GM21576 (cell line): Measurements from ENCODE around the gene PTGER4.

Experiments
- ATAC-seq: cut with Tn5 transposase; IDR thresholded peaks from one replicate; pipeline ENCODE4 v1.9.1; 2021; ENCODE audit warnings: mild to moderate bottlenecking, moderate library complexity; ENCODE audit not compliant: unreplicated experiment

The PTGER4 gene

GRCh38 chr5:40669606-40670390, 9.9 kb upstream of the PTGER4 start:
- no peak for ATAC-seq

GRCh38 chr5:40672425-40672824, 7.3 kb upstream of the PTGER4 start:
- no peak for ATAC-seq

DNA sequence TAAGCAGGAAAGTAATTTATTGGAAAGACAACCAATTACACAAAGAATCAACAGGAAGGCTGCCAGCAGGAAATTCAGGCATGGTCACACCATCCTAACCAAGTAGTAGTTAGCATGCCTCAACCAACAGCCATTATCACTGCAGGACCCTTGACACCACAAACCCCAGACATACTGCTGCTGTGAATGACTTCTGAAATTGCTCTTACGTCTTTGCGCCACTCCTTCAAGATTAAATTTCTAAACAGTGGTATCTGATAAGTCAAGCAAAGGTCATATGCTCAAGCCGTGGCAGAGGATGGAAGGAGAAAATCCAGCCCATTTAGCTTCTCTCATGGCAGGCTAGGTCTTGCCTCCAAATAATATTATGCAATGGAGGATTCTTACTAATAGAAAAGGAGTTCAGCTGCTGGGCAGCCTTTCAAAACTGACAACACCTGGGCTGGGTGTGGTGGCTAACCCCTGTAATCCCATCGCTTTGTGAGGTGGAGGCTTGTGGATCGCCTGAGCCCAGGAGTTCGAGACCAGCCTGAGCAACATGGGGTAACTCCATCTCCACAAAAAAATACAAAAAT, 5.0 kb upstream of the PTGER4 start:
- ATAC-seq = no peak

DNA sequence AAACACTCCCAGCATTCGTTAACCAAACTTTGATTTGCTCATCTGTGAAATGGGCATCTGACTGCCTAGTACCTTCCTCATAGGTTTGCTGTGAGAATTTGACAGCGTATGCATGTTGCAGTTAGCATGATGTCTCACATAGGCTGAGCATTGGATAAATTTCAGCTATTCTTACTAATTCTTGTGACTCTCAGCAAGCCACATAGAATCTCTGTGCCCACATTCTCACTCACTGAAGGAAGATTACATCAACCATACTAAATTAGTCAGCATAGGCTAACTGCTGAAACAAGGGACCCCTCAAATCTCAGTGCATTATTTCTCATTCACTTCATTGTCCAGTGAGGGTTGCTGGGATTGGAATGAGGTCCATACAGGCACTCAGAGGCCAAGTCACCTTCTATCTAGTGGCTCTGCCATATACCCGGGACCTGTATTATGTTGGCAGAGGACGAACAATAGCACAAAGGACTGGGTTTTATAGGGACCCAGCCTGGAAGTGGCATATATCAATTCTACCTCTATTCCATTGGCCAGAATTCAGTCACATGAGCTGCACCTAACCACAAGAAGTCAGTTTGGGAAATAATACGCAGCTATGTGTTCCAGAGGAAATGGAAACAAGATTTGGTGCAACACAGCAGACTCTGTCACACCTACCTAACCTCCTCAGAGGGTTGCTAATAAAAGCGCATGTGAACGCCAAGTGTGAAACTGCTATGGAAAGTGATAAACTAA, 4.2 kb upstream of the PTGER4 start:
- ATAC-seq = no peak

DNA sequence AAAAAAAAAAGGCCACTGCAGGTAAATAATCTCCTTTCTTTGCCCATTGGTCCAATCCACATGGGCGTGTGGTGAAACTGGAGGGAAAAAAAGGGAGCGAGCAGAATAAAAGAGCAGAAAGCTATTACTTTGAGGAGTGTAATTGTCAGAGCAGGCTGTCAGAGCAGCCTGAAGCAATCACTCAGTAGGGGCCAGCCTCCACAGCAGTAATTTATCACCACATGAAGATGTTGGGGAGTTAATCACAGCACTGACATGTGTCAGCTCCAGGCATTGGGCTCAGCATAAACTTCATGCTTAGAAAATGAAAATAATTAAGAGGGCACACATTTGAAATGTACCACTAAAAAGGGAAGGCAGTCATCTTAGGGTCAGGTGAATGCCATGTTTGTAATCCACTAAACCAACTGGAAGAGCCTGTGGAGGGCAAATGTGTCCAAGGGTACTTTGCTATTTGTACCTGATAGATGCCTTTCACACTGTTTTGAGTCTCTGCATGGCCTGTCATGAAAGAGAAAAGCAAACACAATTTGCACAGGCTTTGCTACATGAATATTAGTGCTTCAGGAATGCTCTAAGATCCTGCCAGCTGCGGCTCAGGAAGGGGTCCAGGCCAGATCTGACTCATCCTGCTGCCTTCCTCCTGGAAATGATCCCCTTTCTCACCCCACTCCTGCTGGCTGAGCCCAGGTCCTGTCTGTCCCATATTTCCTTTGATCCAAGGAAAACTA, 2.9 kb upstream of the PTGER4 start:
- ATAC-seq = no peak

DNA sequence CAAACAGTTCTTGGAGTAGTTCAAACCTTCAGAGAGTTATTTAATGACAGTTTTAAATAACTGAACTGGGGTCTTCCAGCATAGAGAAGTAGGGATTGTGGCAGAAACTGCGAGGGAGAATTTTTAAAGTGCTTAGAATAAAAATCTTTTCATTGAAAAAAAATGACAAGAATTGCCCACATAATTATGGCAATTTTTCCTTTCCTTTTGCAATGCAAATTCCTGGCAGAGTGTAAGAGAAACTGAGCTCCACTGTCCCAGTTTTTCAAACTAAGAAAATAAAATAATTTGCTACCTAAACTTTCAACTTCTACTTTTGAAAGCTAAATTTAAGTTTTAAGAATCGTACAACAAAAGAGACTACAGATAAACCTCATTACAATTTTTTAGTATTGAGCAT, 2.3 kb upstream of the PTGER4 start:
- ATAC-seq = no peak

GRCh38 chr5:40678026-40678425, 1.7 kb upstream of the PTGER4 start:
- no peak for ATAC-seq

DNA sequence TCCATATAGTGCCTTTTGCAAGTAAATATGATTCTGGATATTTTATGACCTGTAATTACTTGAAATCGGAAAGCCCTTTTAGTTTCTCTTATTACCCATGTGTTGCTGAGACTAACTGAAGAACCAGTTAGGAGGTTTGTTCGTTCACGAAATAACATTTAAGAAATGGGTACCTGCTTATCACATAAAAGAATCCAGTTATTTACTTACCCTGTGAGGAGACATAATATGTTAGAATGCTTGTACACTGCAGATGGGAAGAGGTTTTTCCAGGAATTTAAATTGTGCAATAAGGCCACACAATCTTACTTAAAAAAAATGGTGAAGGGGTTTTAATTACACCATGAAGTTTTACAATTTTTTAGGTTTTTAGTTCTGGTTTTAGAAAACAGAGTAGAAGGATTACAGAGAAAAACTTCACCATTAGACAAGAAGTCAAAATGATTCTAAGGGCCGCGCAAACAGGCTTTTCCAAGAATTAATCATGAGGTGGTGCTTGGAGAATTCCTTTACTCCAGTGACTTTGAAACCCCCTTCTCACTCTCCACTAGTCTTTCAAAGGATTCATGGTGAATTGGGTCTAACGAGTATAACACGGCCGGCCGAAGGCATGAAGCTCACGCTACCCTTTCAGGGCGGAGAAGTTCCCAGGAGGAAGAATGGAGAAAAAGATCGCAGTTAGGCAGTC, 1.1 kb upstream of the PTGER4 start:
- ATAC-seq = no peak

- ATAC-seq = peak; percentile 71
Observed at GRCh38 chr5:40679148-40679912, 385 bp upstream of the PTGER4 start.

- no peak for ATAC-seq
Observed at GRCh38 chr5:40680741-40681362, 1.1 kb downstream of the PTGER4 start.

DNA sequence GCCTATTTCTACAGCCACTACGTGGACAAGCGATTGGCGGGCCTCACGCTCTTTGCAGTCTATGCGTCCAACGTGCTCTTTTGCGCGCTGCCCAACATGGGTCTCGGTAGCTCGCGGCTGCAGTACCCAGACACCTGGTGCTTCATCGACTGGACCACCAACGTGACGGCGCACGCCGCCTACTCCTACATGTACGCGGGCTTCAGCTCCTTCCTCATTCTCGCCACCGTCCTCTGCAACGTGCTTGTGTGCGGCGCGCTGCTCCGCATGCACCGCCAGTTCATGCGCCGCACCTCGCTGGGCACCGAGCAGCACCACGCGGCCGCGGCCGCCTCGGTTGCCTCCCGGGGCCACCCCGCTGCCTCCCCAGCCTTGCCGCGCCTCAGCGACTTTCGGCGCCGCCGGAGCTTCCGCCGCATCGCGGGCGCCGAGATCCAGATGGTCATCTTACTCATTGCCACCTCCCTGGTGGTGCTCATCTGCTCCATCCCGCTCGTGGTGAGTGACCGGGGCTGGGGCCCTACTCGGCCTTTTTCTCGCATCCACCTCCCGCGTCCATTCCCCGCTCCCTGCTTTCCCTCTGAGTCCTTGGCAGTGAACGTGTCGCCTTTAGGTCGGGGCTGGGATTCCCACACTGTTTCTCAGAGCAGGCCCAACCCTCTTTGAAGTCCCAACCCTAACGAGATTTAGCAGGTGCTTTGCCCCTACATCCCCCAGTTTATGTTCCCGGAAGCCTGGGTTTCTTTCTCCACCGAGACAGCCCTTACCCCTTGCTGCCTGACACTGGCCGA, 1.8 kb downstream of the PTGER4 start:
- ATAC-seq = peak; percentile 18

DNA sequence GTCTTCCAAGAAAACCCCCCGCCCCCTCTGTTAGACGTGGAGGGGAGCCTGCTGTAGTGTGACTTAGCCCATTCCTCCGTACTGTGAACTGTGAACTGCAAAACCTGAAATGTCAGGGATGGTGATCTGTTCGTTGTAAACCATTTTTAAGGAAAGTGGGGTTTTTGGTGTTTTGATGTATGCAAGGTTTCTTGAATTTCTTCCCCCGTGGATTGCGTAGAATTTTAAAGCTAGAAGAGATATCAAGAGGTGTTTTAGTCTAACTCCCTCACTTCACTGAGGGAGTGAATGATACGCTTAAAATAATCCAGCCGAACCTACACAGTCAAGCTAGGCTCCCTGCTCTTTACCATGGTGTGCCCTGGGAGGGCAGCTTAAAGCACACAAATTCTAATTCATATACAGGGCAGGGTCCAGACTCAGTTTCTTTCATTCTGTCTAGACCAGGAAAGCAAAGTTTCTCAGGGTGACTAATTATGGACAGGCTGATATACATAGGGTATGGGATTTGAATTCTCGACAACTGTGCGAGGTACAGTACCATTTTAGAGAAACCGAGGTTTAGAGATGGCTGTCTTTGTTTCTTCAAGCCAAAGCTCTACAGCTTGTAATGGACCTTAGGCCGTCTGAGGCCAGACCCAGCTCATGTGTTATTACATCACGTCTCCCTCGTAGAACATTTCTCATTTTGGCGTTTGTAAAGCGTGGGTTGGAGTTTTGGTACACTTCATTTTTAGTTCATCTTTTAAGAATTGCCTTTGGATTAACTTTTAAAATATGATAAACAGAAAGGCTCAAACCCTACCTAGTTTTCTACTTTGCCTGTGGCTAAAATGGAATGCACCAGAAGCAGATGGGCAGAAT, 2.7 kb downstream of the PTGER4 start:
- ATAC-seq = no peak

- ATAC-seq = no peak
Observed at GRCh38 chr5:40683305-40683704, 3.6 kb downstream of the PTGER4 start.

GRCh38 chr5:40685193-40685592, 5.5 kb downstream of the PTGER4 start:
- no peak for ATAC-seq

- no peak for ATAC-seq
Observed at GRCh38 chr5:40685976-40686486, 6.3 kb downstream of the PTGER4 start.

GRCh38 chr5:40687321-40687720, 7.6 kb downstream of the PTGER4 start:
- no peak for ATAC-seq

- peak; percentile 86 for ATAC-seq
Observed at GRCh38 chr5:40688127-40688761, 8.5 kb downstream of the PTGER4 start.
